Mucosa of stomach (tissue), 1 donor: Measurements from ENCODE around the gene XPNPEP1.

ENCODE experiments used
- H3K27me3 ChIP-seq: one replicate; pipeline ENCODE4 v1.7.0; 2013; ENCODE audit warnings: mild to moderate bottlenecking, low read length; ENCODE audit not compliant: control insufficient read depth, insufficient read depth
- H3K36me3 ChIP-seq: one replicate; pipeline ENCODE4 v1.7.0; 2013; ENCODE audit warnings: low read length; ENCODE audit not compliant: control insufficient read depth, insufficient read depth
- H3K4me1 ChIP-seq: one replicate; pipeline ENCODE4 v1.7.0; 2013; ENCODE audit warnings: mild to moderate bottlenecking, low read length; ENCODE audit not compliant: control insufficient read depth, insufficient read depth
- H3K4me3 ChIP-seq: one replicate; pipeline ENCODE4 v1.7.0; 2013; ENCODE audit warnings: low read length
- H3K9ac ChIP-seq: one replicate; pipeline ENCODE4 v1.7.0; 2013; ENCODE audit warnings: mild to moderate bottlenecking, low read length, moderate library complexity
- H3K9me3 ChIP-seq: one replicate; pipeline ENCODE4 v1.7.0; 2013; ENCODE audit warnings: mild to moderate bottlenecking, low read length, moderate library complexity; ENCODE audit not compliant: control insufficient read depth
- donor health status: Pancreatic carcinoma.

Gene XPNPEP1

GRCh38 chr10:109961174-109962001 lies 38.1 kb upstream of the XPNPEP1 start:
- no peaks in the 10 kb centered on the region for H3K36me3 ChIP-seq
- H3K9me3 ChIP-seq: no peaks in the 10 kb centered on the region
- no peak overlapping the region for H3K9ac ChIP-seq
- no peak overlapping the region for H3K4me3 ChIP-seq
- no peaks in the 10 kb centered on the region for H3K27me3 ChIP-seq
- peaks cover 40% of the 10 kb centered on the region for H3K4me1 ChIP-seq

- Histone ChIP-seq H3K36me3 (no peaks in the 10 kb centered on the region), H3K4me3 (no peak overlapping the region), H3K9ac (no peak overlapping the region), H3K27me3 (no peaks in the 10 kb centered on the region), H3K9me3 (no peaks in the 10 kb centered on the region), H3K4me1 (peaks cover 40% of the 10 kb centered on the region)
Observed at GRCh38 chr10:109960682-109961081, 37.4 kb upstream of the XPNPEP1 start.

- Histone ChIP-seq H3K27me3 (no peaks in the 10 kb centered on the region), H3K4me3 (no peak overlapping the region), H3K9ac (no peak overlapping the region), H3K9me3 (no peaks in the 10 kb centered on the region), H3K36me3 (no peaks in the 10 kb centered on the region), H3K4me1 (peaks cover 32% of the 10 kb centered on the region)
Observed at GRCh38 chr10:109959259-109960145, 36.2 kb upstream of the XPNPEP1 start.

GRCh38 chr10:109958059-109958458 lies 34.7 kb upstream of the XPNPEP1 start:
- Histone ChIP-seq H3K4me1 (peaks cover 32% of the 10 kb centered on the region), H3K27me3 (no peaks in the 10 kb centered on the region), H3K36me3 (no peaks in the 10 kb centered on the region), H3K9me3 (no peaks in the 10 kb centered on the region), H3K9ac (no peak overlapping the region), H3K4me3 (no peak overlapping the region)

- Histone ChIP-seq H3K4me3 (no peak overlapping the region), H3K9ac (no peak overlapping the region), H3K4me1 (peaks cover 27% of the 10 kb centered on the region), H3K36me3 (no peaks in the 10 kb centered on the region), H3K9me3 (no peaks in the 10 kb centered on the region), H3K27me3 (no peaks in the 10 kb centered on the region)
Observed at GRCh38 chr10:109957092-109957797, 33.9 kb upstream of the XPNPEP1 start.

- no peaks in the 10 kb centered on the region for H3K36me3 ChIP-seq
- H3K4me3 ChIP-seq: no peak overlapping the region
- no peaks in the 10 kb centered on the region for H3K9me3 ChIP-seq
- H3K27me3 ChIP-seq: no peaks in the 10 kb centered on the region
- no peak overlapping the region for H3K9ac ChIP-seq
- H3K4me1 ChIP-seq: peaks cover 20% of the 10 kb centered on the region
Observed at GRCh38 chr10:109956454-109957091, 33.3 kb upstream of the XPNPEP1 start.

GRCh38 chr10:109953766-109954165 lies 30.5 kb upstream of the XPNPEP1 start:
- peaks cover 27% of the 10 kb centered on the region for H3K4me1 ChIP-seq
- no peaks in the 10 kb centered on the region for H3K9me3 ChIP-seq
- no peaks in the 10 kb centered on the region for H3K36me3 ChIP-seq
- H3K9ac ChIP-seq: no peak overlapping the region
- no peaks in the 10 kb centered on the region for H3K27me3 ChIP-seq
- no peak overlapping the region for H3K4me3 ChIP-seq

GRCh38 chr10:109952526-109952925 lies 29.2 kb upstream of the XPNPEP1 start:
- H3K4me3 ChIP-seq: no peak overlapping the region
- H3K9ac ChIP-seq: no peak overlapping the region
- H3K36me3 ChIP-seq: no peaks in the 10 kb centered on the region
- H3K4me1 ChIP-seq: peaks cover 23% of the 10 kb centered on the region
- no peaks in the 10 kb centered on the region for H3K27me3 ChIP-seq
- H3K9me3 ChIP-seq: no peaks in the 10 kb centered on the region

- Histone ChIP-seq H3K4me3 (no peak overlapping the region), H3K27me3 (no peaks in the 10 kb centered on the region), H3K36me3 (no peaks in the 10 kb centered on the region)
Observed at GRCh38 chr10:109947111-109947920, 24.0 kb upstream of the XPNPEP1 start.

GRCh38 chr10:109946680-109947079 lies 23.4 kb upstream of the XPNPEP1 start:
- H3K27me3 ChIP-seq: no peaks in the 10 kb centered on the region
- no peak overlapping the region for H3K4me3 ChIP-seq
- no peaks in the 10 kb centered on the region for H3K36me3 ChIP-seq
- no peaks in the 10 kb centered on the region for H3K9me3 ChIP-seq
- H3K4me1 ChIP-seq: peaks cover 14% of the 10 kb centered on the region
- H3K9ac ChIP-seq: no peak overlapping the region

More at GRCh38 chr10:109947111-109947920, 24.0 kb upstream of the XPNPEP1 start:
- Histone ChIP-seq H3K9ac (no peak overlapping the region), H3K9me3 (no peaks in the 10 kb centered on the region), H3K4me1 (peaks cover 14% of the 10 kb centered on the region)
